CD4-positive, alpha-beta T cell treated with Interleukin-4 for 4 hours (primary cell): ENCODE results near the gene CRMP1.

Experiments used
- DNase-seq: peaks from one replicate; pipeline ENCODE4 v3.0.0-alpha.2; 2020

CRMP1 gene

DNA sequence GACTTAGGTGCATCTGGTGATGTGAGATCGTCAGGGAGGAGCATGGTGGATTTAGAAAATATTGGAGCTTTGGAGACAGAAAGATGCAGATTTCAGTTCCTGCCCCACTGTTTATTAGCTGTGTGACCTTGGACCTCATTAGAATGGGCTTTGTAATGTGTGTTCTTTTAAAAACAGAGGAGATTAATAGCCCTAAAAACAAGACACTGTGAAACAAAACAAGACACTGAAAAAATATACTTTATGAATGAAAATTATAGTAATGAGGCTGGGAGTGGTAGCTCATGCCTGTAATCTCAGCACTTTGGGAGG is 102.4 kb downstream of the CRMP1 start:
- no peak for DNase-seq

DNA sequence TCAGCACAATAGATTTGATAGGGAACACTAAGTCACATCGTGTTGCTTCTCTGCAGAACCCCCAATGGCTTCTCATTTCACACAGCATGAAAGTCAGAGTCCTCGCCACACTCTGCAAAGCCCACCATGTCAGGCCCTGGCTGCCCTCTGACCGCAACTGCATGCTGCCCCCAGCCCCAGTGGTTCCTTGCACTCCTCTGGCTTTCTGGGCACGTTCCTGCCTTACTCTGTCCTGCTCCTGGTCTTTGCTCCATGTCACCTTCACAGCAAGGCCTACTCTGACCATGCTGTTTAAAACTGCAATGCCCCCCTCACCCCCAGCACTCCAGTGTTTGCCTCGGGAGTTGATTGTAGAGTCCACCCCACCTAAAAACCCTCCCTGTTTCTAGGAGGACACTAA is 103.7 kb downstream of the CRMP1 start:
- no peak for DNase-seq

DNA sequence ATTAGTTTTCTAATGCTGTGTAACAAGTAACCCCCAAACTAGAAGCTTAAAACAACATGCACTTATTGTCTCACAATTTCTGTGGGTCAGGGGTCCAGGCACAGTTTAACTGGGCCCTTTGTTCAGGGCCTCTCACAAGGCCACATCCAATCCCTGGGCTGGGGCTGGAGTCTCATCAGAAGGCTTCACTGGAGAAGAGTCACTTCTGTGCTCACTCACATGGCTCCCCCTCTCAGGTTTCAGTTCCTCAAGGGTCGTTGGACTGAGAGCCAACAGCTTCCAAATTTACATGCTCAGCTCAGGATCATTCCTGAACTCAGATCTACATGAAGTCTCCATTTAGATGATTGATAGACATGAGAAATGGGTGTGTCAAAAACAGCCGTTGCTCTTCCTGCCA is 104.7 kb downstream of the CRMP1 start:
- no peak for DNase-seq

DNA sequence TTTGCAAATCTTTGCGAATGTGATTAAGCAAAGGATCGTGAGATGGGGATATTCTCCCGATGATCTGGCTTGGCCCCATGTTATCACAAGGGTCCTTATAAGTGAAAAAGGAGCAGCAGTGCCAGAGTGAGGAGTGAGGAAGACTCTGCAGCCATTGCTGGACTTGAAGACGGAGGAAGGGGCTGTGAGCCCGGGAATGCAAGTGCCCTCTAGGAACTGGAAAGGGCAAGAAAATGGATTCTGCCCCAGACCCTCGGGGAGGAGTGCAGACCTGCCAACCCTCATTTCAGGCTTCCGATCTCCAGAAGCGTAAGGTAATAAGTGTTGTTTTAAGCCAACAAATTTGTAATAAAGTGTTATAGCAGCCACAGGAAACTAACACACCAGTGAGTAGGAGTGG is 105.6 kb downstream of the CRMP1 start:
- no peak for DNase-seq

DNA sequence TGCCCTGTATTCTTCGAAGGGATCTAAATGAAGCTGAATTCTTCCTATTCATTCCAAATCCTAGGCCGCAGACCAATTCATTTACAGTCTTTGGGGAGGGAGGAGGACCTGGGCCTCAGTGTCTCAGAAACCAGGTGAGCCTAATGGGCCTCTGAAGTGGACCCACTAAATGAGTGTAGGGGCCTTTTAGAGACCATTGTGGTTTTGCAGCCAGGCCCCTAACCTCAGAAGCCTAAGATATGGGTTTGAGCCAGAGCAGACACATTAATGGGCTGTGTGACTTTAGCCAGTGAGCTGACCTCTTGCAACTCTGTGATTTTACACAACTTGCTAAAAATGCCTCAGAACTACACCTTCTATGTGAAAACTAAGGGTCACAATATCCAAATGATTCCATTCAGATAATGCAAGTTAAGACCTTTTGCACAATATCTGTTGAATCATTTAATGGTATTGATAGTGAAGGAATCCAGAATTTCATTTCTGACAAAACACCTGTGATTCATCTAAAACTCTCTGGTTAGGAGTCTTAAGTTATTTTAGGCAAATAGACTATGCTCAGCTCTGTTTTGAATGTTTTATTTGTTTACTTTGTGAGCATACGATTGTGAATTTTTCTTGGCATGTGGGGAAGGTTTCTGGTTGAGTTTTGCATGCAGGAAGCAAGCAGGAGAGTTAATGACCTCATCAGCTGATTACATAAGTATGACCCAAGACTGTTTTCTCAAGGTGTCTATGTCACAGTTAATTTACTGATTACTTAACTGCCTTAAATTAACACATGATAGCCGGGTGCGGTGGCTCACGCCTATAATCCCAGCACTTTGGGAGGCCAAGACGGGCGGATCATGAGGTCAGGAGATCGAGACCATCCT is 106.8 kb downstream of the CRMP1 start:
- DNase-seq: no peak

DNA sequence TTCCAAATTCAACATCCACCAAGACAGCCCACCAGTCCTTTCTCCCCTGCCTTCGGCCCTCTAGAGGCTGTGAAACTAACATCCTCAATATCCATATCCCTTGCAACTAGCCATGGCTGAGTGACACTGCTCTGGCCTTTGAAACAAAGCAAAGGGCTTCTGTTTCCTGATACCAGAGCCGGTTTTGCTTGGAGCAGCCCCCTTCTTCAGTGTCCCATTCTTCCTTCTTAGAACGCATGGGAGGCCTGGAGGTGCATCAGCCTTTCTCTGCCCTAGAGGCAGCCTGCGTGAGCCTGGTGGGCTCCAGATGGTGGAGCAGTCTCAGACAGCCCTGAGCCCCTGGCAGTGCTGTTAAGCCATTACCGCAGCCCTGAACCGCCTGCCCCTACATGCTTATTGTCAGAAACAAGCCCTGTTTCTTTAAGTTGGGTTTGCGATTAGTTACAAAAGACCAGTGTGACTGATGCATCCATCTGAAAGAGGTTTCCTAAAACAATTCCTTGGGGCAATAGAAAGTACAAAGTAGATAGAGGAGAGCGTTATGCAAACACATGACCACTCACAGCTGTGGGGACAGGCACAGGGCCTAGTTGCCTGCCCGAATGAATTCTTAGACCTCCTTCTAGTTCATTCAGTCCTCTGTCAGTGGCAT is 107.8 kb downstream of the CRMP1 start:
- no peak for DNase-seq

DNA sequence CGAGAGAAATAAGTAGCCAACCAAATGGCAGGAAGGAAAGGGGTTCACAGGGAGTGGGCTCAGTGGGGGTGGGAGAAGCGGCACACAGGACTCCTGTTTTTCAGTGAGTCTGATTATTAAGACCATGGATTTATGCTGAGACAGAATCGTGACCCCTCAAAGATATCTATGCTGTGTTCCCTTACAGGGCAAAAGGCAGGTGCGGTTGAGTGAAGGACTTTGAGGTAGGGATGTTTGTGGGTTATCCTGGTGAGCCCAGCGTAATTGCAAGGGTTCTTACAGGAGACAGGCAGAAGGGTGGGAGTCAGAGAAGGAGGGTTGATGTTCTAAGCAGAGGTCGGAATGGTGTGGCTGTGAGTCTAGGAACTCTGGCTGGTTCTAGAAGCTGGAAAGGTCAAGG is 108.9 kb downstream of the CRMP1 start:
- DNase-seq: no peak

DNA sequence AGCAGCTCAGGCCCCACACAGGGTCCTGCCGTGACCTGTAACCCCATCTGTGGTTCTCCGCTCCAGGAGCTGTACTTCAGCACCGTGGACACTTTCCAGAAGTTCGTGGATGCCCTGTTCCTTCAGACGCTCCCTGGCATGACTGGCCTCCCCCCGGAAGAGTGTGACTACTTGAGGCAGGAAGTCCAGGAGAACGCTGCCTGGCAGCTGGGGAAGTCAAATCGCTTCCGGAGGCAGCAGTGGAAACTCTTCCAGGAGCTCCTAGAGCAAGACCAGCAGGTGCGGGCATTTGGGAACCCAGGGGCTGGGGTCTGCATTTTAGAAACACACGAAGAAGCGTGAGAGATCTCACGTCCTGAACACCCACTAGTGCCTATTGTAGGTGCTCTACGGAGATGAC is 109.4 kb downstream of the CRMP1 start:
- no peak for DNase-seq

DNA sequence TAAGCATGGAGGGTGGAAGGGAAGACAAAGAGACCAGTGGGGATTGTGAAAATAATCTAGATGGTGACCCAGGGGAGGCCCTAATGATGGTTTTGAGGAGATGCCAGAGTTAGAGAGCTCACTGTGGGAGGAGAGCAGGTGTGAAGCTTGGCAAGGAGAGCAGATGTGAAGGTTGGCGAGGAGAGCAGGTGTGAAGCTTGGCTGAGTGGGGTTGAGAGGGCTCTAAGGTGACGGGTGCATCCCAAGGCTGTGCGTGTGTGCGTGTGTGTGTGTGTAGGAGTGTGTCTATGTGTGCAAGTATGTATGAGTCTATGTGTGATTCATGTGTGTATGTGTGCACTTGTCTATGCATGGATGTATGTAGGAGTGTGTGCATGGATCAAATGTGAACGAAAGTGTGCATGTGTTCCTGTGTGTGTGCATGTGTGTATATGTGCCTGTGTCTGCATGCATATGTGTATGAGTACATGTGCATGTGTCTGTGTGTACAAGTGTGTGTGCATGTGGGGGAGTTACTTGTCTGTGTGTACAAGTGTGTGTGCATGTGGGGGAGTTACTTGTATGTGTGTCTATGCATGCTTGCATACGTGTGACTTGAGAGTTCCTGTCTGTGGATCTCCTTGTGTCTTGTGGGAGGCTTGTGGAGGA is 109.9 kb downstream of the CRMP1 start:
- DNase-seq: no peak

DNA sequence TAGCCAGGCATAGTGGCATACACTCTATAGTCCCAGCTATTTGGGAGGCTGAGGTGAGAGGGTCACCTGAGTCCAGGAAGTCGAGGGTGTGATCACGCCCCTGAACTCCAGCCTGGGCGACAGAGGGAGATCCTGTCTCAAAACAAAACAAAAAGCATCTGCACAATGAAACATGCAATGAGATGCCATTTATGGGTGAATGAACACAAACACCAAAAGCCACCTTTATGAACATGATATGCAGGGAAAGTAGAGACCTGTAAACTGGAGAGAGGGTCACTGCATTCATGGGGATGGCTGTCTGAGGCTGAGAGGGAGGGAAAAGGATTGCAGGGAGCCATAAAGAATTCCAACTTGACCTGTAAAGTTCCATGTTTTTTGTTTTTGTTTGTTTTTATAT is 111.2 kb downstream of the CRMP1 start:
- DNase-seq: no peak

DNA sequence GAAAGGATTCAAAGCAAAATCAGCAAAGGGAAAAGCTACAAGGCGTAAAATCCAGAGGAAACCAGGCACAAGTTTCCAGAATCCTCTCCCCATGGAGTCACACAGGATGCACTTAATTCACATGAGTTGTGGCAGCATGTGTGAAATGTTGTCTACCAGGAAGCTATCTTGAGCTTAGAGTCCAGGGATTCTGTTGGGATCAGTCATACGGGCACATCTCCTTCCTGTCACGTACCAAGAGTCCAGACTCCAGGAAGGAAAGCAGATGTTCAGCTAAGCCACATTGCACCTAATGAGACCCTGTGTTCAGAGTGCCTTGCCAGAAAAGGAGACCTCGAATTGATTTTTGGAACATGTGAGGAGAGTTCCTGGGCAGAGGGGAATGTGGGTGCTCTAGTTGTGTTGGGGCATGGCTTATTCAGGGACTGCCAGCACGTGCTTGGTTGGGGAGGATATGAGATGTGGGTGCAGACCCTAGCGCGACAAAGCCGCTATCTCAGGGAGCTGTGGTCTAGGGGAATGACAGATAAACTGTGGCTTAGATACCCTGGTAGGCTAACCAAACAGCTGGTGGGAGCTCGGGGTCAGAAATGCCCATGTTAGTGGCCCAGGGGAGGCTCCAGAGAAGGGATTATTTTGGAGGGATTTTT is 111.9 kb downstream of the CRMP1 start:
- DNase-seq: no peak

DNA sequence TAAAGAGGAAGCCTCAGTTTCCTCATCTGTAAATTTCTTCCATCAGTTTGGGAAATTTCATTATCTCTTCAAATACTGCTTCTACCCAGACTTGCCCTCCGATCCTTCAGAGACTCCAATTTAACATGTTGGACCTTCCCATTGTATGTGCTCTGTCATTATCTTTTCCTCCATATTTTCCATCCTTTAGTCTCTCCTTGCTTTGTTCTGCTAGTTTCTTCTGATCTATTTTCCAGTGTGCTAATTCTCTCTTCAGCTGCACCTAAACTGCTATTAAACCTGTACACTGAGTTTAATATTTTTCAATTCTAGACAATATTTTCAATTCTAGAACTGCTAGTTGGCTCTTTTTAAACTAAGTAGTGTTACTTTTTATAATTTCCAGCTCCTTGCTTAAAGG is 116.4 kb downstream of the CRMP1 start:
- DNase-seq: no peak

DNA sequence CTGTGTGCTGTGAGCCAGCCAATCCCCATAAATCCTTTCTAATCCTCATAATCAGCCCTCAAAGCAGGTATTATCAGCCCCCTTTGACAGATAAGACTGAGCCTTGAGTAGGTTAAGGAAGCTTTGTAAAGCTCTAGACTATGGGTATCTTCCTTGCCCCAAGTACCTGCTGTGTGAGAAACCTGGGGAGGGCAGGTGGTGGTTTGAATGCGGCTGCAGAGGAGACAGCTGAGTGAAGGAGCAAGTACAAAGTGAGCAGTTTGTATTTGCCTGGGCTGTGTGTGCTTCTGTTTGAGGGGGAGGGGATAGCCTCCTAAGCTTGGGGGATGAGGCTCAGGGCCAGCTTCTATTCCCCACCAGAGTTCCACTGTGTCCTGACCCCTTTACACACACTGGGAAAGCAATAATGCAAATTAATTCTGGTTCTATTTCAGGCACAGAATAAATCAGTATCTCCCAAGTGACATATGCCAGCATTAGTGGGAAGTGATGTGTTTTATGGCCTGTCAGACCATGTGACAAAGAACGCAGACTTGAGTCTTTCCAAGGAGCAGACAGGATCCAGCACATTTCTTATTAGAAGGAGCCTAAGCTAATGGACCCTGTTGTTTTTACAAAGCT is 118.4 kb downstream of the CRMP1 start:
- no peak for DNase-seq

DNA sequence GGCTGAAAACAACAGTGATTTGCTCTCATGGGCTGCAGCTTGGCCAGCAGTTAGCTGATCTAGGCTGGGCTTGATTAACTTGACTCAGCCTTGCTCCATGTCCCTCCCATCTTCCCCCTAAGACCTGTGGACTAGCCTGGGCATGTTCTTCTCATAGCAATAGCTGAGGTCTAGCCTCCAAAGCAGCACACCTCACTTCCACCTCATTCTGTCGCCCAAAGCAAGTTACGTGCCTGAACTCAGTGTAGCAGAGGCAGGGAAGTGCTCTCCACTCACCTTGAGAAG is 119.7 kb downstream of the CRMP1 start:
- DNase-seq: no peak

DNA sequence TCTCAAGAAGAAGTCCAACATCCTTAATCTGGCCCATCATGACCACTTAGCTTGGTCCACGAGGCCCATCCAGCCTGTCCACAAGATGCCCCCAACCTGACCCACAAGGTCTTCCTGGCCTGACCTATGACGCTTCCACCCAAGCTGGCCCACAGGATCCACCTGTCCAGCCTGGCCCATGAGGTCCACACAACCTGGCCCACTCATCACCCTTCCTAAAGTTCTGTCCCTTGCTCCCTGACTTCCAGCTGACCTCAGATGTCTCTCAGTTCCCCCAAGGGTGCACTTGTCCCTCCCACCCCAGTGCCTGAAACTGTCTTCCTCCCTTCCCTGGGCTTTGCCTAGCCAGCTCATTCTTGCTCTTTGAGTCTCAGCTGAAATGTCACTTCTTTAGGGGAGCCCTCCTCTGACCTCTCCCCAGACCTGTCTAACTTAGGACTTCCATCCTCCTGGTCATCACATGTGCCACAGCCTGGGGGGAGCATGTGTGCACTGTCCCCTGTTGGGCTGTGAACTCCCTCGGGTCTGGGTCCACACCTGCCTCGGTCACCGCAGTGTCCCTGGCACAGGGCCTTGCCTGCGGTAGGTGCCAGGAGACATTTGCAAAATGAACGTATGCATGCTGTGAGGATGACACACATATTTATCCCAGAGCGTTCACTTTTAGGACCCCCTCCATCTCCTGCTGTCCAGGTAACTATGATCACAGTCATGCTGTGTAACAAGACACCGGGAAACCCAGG is 120.2 kb downstream of the CRMP1 start:
- DNase-seq: no peak
